ENCODE data around the gene C4orf50. TPM values are rescaled to one million over a fixed set of nuclear protein-coding genes. Genes with fewer than 3 reads are reported as not detected.

C4orf50 gene
- total and polyA plus RNA-seq, 2 of the 8 experiments (the other 6 are each of a cell fraction or from before 2014, with no cell fraction given): 0.08 to 0.22 TPM

- WGBS, 2 experiments (ENCODE audit: extremely low coverage in 1 of 2, insufficient coverage in 1 of 2, insufficient read length in 1 of 2, insufficient replicate concordance in 2 of 2, low coverage in 1 of 2, low lambda C conversion rate in 2 of 2, missing lambda C conversion rate in 1 of 2): 88% methylated on average over 11 of the region's 11 CpGs; no CpG with 5 or more reads in 1 of the 2 experiments
- TF ChIP-seq JUND (IDR thresholded peaks at IDR 0.05; ENCODE audit: low read length) (no peak), CHD1 (IDR thresholded peaks at IDR 0.05; ENCODE audit: low read depth, low read length) (no peak), RNF2 (IDR thresholded peaks at IDR 0.05; ENCODE audit: borderline replicate concordance, low read depth, low read length, missing control alignments, poor library complexity, severe bottlenecking) (no peak), USF2 (IDR thresholded peaks at IDR 0.05; ENCODE audit: low read length) (no peak), TAF1 (IDR thresholded peaks at IDR 0.05; ENCODE audit: low read depth, low read length) (no peak), CTCF (IDR thresholded peaks at IDR 0.05; ENCODE audit: control extremely low read depth in 1 of 3, insufficient read depth in 1 of 3, low read depth in 1 of 3, low read length in 3 of 3) (peak in 1 of 3 experiments; percentile 26; a peak in 1 of 4 replicates)
Observed at GRCh38 chr4:6032249-6033244, 14.3 kb upstream of the C4orf50 start.

More at GRCh38 chr4:6032249-6033244, 14.3 kb upstream of the C4orf50 start:
- Histone ChIP-seq H3K4ac (replicated peaks; ENCODE audit: insufficient read length, low read depth, low read length) (no peak overlapping the region), H3K9me3 (ENCODE audit: insufficient read depth in 2 of 2, low read depth in 1 of 2, low read length in 1 of 2) (no peaks in the 10 kb centered on the region), H2AFZ (ENCODE audit: low read length) (no peak overlapping the region), H4K91ac (replicated peaks; ENCODE audit: insufficient read length, low read length) (no peak overlapping the region), H3K9ac (replicated peaks in 1 of 4; ENCODE audit: extremely low read depth in 1 of 4, low read depth in 3 of 4, low read length in 3 of 4) (no peak overlapping the region), H2BK20ac (ENCODE audit: low read length) (no peak overlapping the region), H3K4me3 (ENCODE audit: extremely low read depth in 1 of 4, insufficient read depth in 2 of 4, low read depth in 3 of 4, low read length in 4 of 4) (no peak overlapping the region), H2BK5ac (ENCODE audit: low read depth, low read length) (no peak overlapping the region), H3K23me2 (ENCODE audit: low read depth, low read length) (no peaks in the 10 kb centered on the region), H3K27me3 (replicated peaks in 1 of 4; ENCODE audit: control insufficient read depth in 3 of 4, extremely low read depth in 1 of 4, insufficient read depth in 3 of 4, low read length in 3 of 4) (no peaks in the 10 kb centered on the region; a peak in 1 of 7 replicates), H2AK5ac (ENCODE audit: low read depth, low read length) (no peak overlapping the region), H2BK120ac (replicated peaks; ENCODE audit: low read depth, low read length) (no peak overlapping the region), H4K20me1 (replicated peaks in 1 of 2; ENCODE audit: control insufficient read depth in 1 of 2, insufficient read depth in 2 of 2, low read length in 2 of 2) (no peaks in the 10 kb centered on the region), H3K79me1 (ENCODE audit: low read depth, low read length) (no peaks in the 10 kb centered on the region), H4K8ac (ENCODE audit: extremely low read depth, insufficient read depth, low read length) (no peak overlapping the region), H3K14ac (ENCODE audit: insufficient read length) (no peak overlapping the region), H2BK15ac (ENCODE audit: low read length) (no peak overlapping the region), H3K23ac (ENCODE audit: insufficient read length) (no peak overlapping the region), H3K4me1 (replicated peaks in 1 of 4; ENCODE audit: control insufficient read depth in 3 of 4, insufficient read depth in 4 of 4, low read length in 3 of 4) (peaks cover 0 to 9% (median 3%) of the 10 kb centered on the region in 4 experiments; a peak in 5 of 7 replicates), H3K18ac (ENCODE audit: extremely low read depth, low read length) (no peak overlapping the region), H4K5ac (ENCODE audit: insufficient read length, low read depth, low read length) (no peak overlapping the region), H3K27ac (ENCODE audit: low read depth, low read length) (no peak overlapping the region), H2BK12ac (ENCODE audit: low read depth, low read length) (no peak overlapping the region), H3K56ac (replicated peaks; ENCODE audit: insufficient read length, low read depth, low read length) (no peak overlapping the region), H3K36me3 (ENCODE audit: control insufficient read depth in 2 of 4, insufficient read depth in 4 of 4, low read length in 3 of 4) (no peaks in the 10 kb centered on the region), H3K79me2 (ENCODE audit: control insufficient read depth in 1 of 2, insufficient read depth in 2 of 2, low read length in 2 of 2) (no peaks in the 10 kb centered on the region), H3K4me2 (ENCODE audit: insufficient read depth in 1 of 2, low read depth in 2 of 2, low read length in 2 of 2) (no peak overlapping the region)
- ChIA-PET CTCF (ENCODE audit: partially characterized antibody) (interaction anchor here (0.9 to 6.7 kb wide), 13 partner anchors 7 to 299 kb away, joined by 3 to 64 read pairs (median 4); partner anchors contain the start of gene C4orf50), POLR2A (ENCODE audit: partially characterized antibody) (no interaction called here)
- FAIRE-seq: no peak
- DNase-seq (ENCODE audit: low read depth in 1 of 2, low spot score in 2 of 2): no peak

Data from H1 (cell line).